HCT116 (cell line): ENCODE data around the gene DISP2. TPM values are rescaled to one million over a fixed set of nuclear protein-coding genes. Genes with fewer than 3 reads are reported as not detected.

Experiments
- ATAC-seq: fragments of 200-7000 bp; cut with Tn5 transposase; 2 replicates; pipeline ENCODE4 v1.9.1; 2020; ENCODE audit warnings: mild to moderate bottlenecking, moderate library complexity
- BruUV-seq: library from RNA; stranded (reverse); fragments of 400-500 nt; replicated peaks from 2 replicates; lab custom pipeline; 2021; lab: Mats Ljungman, UMichigan
- CTCF ChIA-PET: fragments of 300-600 bp; sonication (Branson Sonifier 250); formaldehyde crosslinking; loops from one replicate; lab custom pipeline; 2021; ENCODE audit warnings: antibody characterized with exemption; lab: Charles Lee
- POLR2A ChIA-PET: fragments of 300-600, 350-600 bp; sonication (Branson Sonifier 250); formaldehyde crosslinking; loops from one replicate; lab custom pipeline; 2021; ENCODE audit warnings: antibody characterized with exemption; lab: Charles Lee
- RAD21 ChIA-PET, 2 experiments: fragments of 300-600 bp; sonication (Branson Sonifier 250); formaldehyde crosslinking; loops; one replicate each; lab custom pipeline; 2023; ENCODE audit warnings: low total read pairs in 2 of 2; ENCODE audit not compliant: uncharacterized antibody in 2 of 2, unreplicated experiment in 2 of 2, low non-redundant PET in 1 of 2; lab: Charles Lee
- DNase-seq: peaks from one replicate; pipeline ENCODE4 v3.0.0-alpha.2; 2010; ENCODE audit warnings: low read depth, low spot score
- H2AFZ ChIP-seq: fragments of 200-600 bp; shearing (Covaris generic), sonication (generic); 2 replicates; pipeline ENCODE4 v1.6.1; 2017; ENCODE audit warnings: low read depth, mixed run types, mixed read lengths, antibody characterized with exemption, low read length; ENCODE audit not compliant: poor library complexity, severe bottlenecking
- H3K27ac ChIP-seq: 2 replicates; pipeline ENCODE4 v1.5.1; 2012; ENCODE audit warnings: low read depth, low read length
- H3K27me3 ChIP-seq: fragments of 200-600 bp; sonication (generic); 2 replicates; pipeline ENCODE4 v1.6.1; 2016; ENCODE audit warnings: mixed run types, low read length, mixed read lengths; ENCODE audit not compliant: insufficient read depth
- H3K36me3 ChIP-seq, 2 experiments: fragments of 200-500 bp in 1 of 2; fragments of 200-600 bp in 1 of 2; sonication (Bioruptor generic) in 1 of 2; sonication (generic) in 1 of 2; 2 replicates each; pipeline versions ENCODE4 v1.5.1 to v1.6.1; 2014 to 2016; ENCODE audit warnings: low read length in 2 of 2, inconsistent platforms in 1 of 2, mixed read lengths in 1 of 2, mixed run types in 1 of 2; ENCODE audit not compliant: insufficient read depth in 2 of 2, control insufficient read depth in 1 of 2
- H3K4me1 ChIP-seq, 2 experiments: fragments of 200-600 bp in 1 of 2; sonication (generic) in 1 of 2; 2 replicates each; pipeline versions ENCODE4 v1.5.1 to v1.6.1; 2012 to 2017; ENCODE audit warnings: low read length in 2 of 2, inconsistent platforms in 1 of 2, mild to moderate bottlenecking in 1 of 2, mixed read lengths in 1 of 2, mixed run types in 1 of 2, moderate library complexity in 1 of 2; ENCODE audit not compliant: insufficient read depth in 2 of 2, control insufficient read depth in 1 of 2
- H3K4me2 ChIP-seq: fragments of 200-600 bp; sonication (generic); 2 replicates; pipeline ENCODE4 v1.6.1; 2017; ENCODE audit warnings: mixed run types, low read length, mixed read lengths
- H3K4me3 ChIP-seq, 2 experiments: fragments of 200-600 bp in 1 of 2; sonication (generic) in 1 of 2; replicated peaks in 1 of 2; 2 replicates each; pipeline ENCODE4 v1.5.1; 2011 to 2016; ENCODE audit warnings: low read length in 2 of 2, control low read depth in 1 of 2, low read depth in 1 of 2, mild to moderate bottlenecking in 1 of 2, mixed read lengths in 1 of 2, mixed run types in 1 of 2
- H3K79me2 ChIP-seq: fragments of 200-600 bp; sonication (generic); 2 replicates; pipeline ENCODE4 v1.6.1; 2017; ENCODE audit warnings: mild to moderate bottlenecking, mixed run types, low read length, moderate library complexity, mixed read lengths; ENCODE audit not compliant: insufficient read depth
- H3K9ac ChIP-seq: fragments of 200-600 bp; sonication (generic); 2 replicates; pipeline ENCODE4 v1.6.1; 2016; ENCODE audit warnings: low read length, mixed read lengths
- H3K9me2 ChIP-seq: fragments of 200-600 bp; sonication (generic), shearing (Covaris generic); 2 replicates; pipeline ENCODE4 v1.6.1; 2017; ENCODE audit warnings: mixed run types, mild to moderate bottlenecking, moderate library complexity; ENCODE audit not compliant: insufficient read depth
- H3K9me3 ChIP-seq, 2 experiments: fragments of 200-500 bp in 1 of 2; fragments of 200-600 bp in 1 of 2; sonication (Bioruptor generic) in 1 of 2; sonication (generic) in 1 of 2; 2 replicates each; pipeline ENCODE4 v1.6.1; 2014 to 2017; ENCODE audit warnings: low read length in 2 of 2, mixed read lengths in 2 of 2, inconsistent platforms in 1 of 2, low read depth in 1 of 2, mild to moderate bottlenecking in 1 of 2, mixed run types in 1 of 2, moderate library complexity in 1 of 2; ENCODE audit not compliant: control insufficient read depth in 1 of 2, insufficient read depth in 1 of 2
- H4K20me1 ChIP-seq: fragments of 200-600 bp; sonication (generic), shearing (Covaris generic); 2 replicates; pipeline ENCODE4 v1.6.1; 2017; ENCODE audit warnings: mixed run types, mild to moderate bottlenecking, moderate library complexity; ENCODE audit not compliant: insufficient read depth
- CBX3 ChIP-seq: IDR thresholded peaks from 2 replicates; pipeline ENCODE4 v1.6.1; 2012; ENCODE audit warnings: low read depth
- CEBPB ChIP-seq: IDR thresholded peaks from 2 replicates; pipeline ENCODE4 v1.6.1; 2012; ENCODE audit warnings: low read depth
- EGR1 ChIP-seq: IDR thresholded peaks from 2 replicates; pipeline ENCODE4 v1.6.1; 2012; ENCODE audit warnings: low read depth
- ELF1 ChIP-seq: IDR thresholded peaks from 2 replicates; pipeline ENCODE4 v1.6.1; 2012; ENCODE audit warnings: low read depth, borderline replicate concordance
- EZH2phosphoT487 ChIP-seq: fragments of 200-600 bp; IDR thresholded peaks from 2 replicates; pipeline ENCODE4 v1.6.1; 2018; ENCODE audit warnings: antibody characterized with exemption, borderline replicate concordance
- JUND ChIP-seq: IDR thresholded peaks from 2 replicates; pipeline ENCODE4 v1.6.1; 2012
- POLR2AphosphoS5 ChIP-seq: IDR thresholded peaks from 2 replicates; pipeline ENCODE4 v1.6.1; 2011; ENCODE audit warnings: mild to moderate bottlenecking, low read depth, low read length, moderate library complexity
- REST ChIP-seq: IDR thresholded peaks from 2 replicates; pipeline ENCODE4 v1.6.1; 2012; ENCODE audit warnings: low read depth
- TCF7L2 ChIP-seq: IDR thresholded peaks from 2 replicates; pipeline ENCODE4 v1.7.0; 2011; ENCODE audit warnings: borderline replicate concordance, inconsistent platforms; ENCODE audit not compliant: insufficient read depth, insufficient read length; ENCODE audit errors: extremely low read depth
- ZFX ChIP-seq: fragments of 450-650 bp; IDR thresholded peaks from 2 replicates; pipeline ENCODE4 v1.6.1; 2017
- ZNF274 ChIP-seq: fragments of 200-500 bp; sonication (Bioruptor generic); IDR thresholded peaks from 2 replicates; pipeline ENCODE4 v1.6.1; 2014; ENCODE audit warnings: mild to moderate bottlenecking, low read depth, low read length, inconsistent platforms
- intact Hi-C: fragments of 100-400 bp; cut with micrococcal nuclease; formaldehyde crosslinking; loops from 2 replicates; pipeline ENCODE4 v1.10.0; 2022
- total RNA-seq: library from RNA; stranded (reverse); gene quantifications from one replicate; pipeline ENCODE4 v1.2.1, GENCODE V29; 2021; ENCODE audit not compliant: unreplicated experiment
- TF ChIP-seq, protein P1 (sequence below): IDR thresholded peaks from 2 replicates; pipeline ENCODE4 v1.6.1; 2011; ENCODE audit warnings: mild to moderate bottlenecking, low read length, moderate library complexity; ENCODE audit not compliant: insufficient replicate concordance; ENCODE audit errors: extremely low read depth
- TF ChIP-seq, protein P2 (sequence below), 3 experiments: fragments of 200-600 bp in 1 of 3; sonication (generic) in 1 of 3; IDR thresholded peaks in 2 of 3; conservative IDR thresholded peaks in 1 of 3; 2 replicates each; pipeline ENCODE4 v1.5.1; 2012 to 2017; ENCODE audit warnings: low read depth in 2 of 3, low read length in 2 of 3, antibody characterized with exemption in 1 of 3, borderline replicate concordance in 1 of 3, control low read depth in 1 of 3, mild to moderate bottlenecking in 1 of 3, mixed read lengths in 1 of 3, mixed run types in 1 of 3, moderate library complexity in 1 of 3; ENCODE audit not compliant: insufficient read depth in 1 of 3

DISP2 gene
- total RNA-seq, 1 experiment from 2014 or later = 3.3 TPM

DNA sequence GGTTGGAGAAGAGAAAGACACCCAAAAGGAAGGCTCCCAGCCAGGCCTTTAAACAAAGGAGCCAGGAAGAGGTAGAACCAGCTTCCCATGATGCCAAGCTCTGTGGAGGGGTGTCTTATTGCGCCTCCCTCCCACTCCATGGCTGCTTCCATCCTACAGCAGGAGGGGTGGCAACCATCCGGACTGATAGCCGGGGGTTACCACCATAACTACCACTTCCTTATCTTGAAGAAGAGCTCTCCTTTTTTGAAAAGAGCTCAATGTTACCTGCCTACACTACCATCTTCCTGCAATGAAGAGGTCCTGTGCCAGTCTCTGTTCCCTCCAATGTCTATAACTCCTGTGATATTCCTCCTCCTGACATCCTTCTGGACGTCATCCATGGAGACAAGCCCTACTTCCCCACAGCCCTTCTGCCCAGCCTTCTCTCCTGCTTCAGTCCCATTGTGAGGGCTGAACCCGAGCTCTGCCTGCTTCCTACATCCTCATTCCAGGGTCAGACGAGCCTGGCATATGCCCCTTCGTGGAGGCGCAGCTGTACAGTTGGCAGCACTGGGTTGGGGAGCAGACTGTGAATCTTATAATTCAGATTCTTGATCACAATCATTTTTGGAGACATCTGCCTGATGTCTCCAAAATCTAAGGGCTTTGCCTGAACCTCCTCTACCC, 25.8 kb upstream of the DISP2 start:
- no peak overlapping the region for H3K4me3 ChIP-seq
- no peaks in the 10 kb centered on the region for H3K79me2 ChIP-seq
- CTCF ChIA-PET = interaction anchor here (0.7 to 1.2 kb wide), 2 partner anchors 8 to 237 kb away, joined by 3 read pairs; partner anchors contain the start of genes CCDC9B and RPUSD2
- H3K9me3 ChIP-seq = no peaks in the 10 kb centered on the region
- peaks cover 0 to 7% of the 10 kb centered on the region in 2 experiments; a peak in 1 of 4 replicates for H3K36me3 ChIP-seq
- no peak overlapping the region for H3K27ac ChIP-seq
- DNase-seq = no peak
- TF ChIP-seq, protein P1, sequence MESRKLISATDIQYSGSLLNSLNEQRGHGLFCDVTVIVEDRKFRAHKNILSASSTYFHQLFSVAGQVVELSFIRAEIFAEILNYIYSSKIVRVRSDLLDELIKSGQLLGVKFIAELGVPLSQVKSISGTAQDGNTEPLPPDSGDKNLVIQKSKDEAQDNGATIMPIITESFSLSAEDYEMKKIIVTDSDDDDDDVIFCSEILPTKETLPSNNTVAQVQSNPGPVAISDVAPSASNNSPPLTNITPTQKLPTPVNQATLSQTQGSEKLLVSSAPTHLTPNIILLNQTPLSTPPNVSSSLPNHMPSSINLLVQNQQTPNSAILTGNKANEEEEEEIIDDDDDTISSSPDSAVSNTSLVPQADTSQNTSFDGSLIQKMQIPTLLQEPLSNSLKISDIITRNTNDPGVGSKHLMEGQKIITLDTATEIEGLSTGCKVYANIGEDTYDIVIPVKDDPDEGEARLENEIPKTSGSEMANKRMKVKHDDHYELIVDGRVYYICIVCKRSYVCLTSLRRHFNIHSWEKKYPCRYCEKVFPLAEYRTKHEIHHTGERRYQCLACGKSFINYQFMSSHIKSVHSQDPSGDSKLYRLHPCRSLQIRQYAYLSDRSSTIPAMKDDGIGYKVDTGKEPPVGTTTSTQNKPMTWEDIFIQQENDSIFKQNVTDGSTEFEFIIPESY = no peak
- TF ChIP-seq ZNF274 (no peak), ELF1 (no peak), EZH2phosphoT487 (no peak), CBX3 (no peak), REST (no peak), CEBPB (no peak), ZFX (no peak), JUND (no peak), POLR2AphosphoS5 (no peak), TCF7L2 (no peak), EGR1 (no peak)
- TF ChIP-seq, protein P2, sequence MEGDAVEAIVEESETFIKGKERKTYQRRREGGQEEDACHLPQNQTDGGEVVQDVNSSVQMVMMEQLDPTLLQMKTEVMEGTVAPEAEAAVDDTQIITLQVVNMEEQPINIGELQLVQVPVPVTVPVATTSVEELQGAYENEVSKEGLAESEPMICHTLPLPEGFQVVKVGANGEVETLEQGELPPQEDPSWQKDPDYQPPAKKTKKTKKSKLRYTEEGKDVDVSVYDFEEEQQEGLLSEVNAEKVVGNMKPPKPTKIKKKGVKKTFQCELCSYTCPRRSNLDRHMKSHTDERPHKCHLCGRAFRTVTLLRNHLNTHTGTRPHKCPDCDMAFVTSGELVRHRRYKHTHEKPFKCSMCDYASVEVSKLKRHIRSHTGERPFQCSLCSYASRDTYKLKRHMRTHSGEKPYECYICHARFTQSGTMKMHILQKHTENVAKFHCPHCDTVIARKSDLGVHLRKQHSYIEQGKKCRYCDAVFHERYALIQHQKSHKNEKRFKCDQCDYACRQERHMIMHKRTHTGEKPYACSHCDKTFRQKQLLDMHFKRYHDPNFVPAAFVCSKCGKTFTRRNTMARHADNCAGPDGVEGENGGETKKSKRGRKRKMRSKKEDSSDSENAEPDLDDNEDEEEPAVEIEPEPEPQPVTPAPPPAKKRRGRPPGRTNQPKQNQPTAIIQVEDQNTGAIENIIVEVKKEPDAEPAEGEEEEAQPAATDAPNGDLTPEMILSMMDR (IDR thresholded peaks at IDR 0.05 in 2 of 3, conservative IDR thresholded peaks at IDR 0.05 in 1 of 3; ENCODE audit: borderline replicate concordance in 1 of 3, insufficient read depth in 1 of 3, low read depth in 2 of 3, low read length in 2 of 3) = no peak
- no peak overlapping the region for H2AFZ ChIP-seq
- H3K4me1 ChIP-seq = peaks cover 0 to 2% of the 10 kb centered on the region in 2 experiments; a peak in 1 of 4 replicates
- no peaks in the 10 kb centered on the region for H4K20me1 ChIP-seq
- RAD21 ChIA-PET = no interaction called here
- intact Hi-C loops = no loop called here
- BruUV-seq = TSS peak; percentile 30
- no peaks in the 10 kb centered on the region for H3K27me3 ChIP-seq
- ATAC-seq = no peak
- POLR2A ChIA-PET = no interaction called here
- H3K9me2 ChIP-seq = no peaks in the 10 kb centered on the region
- no peak overlapping the region for H3K9ac ChIP-seq
- H3K4me2 ChIP-seq = no peak overlapping the region
